Ureter (tissue), 1 donor: ENCODE measurements around the gene OTUD3. TPM values are rescaled to one million over a fixed set of nuclear protein-coding genes. Genes with fewer than 3 reads are reported as not detected.

ENCODE experiments used
- DNase-seq: peaks from one replicate; pipeline ENCODE4 v3.0.0-alpha.2; 2020; ENCODE audit warnings: low spot score
- total RNA-seq: library from RNA; stranded (reverse); gene quantifications from one replicate; pipeline ENCODE4 v1.2.4, GENCODE V29; 2023
- donor health status: DM: yes; HTN: yes; CAD: no.

Gene OTUD3
- total RNA-seq, 1 donor from 2014 or later, result 12.3 TPM

DNA sequence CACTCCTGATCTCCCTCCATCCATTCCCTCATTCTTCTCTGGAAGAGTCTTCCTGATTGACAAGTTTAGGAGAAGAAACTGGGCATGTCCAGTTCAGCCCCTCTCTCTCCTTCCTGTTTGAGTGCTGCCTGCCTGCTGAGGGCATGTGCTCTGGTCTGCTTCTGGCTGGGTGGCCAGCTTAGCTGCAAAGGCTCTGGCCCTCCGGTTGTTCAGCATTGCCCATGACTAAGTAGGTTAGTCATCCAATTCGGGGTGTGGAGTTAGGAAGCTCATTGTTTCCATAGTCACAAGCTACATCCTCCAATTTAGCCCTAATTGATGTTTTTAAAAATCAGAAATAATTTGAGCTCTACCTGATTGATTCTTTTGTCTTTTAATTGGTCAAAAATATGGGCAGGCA, 66.8 kb downstream of the OTUD3 start:
- no peak for DNase-seq

GRCh38 chr1:19954059-19954458, 71.9 kb downstream of the OTUD3 start:
- DNase-seq, result no peak

GRCh38 chr1:19955534-19956170, 73.5 kb downstream of the OTUD3 start:
- no peak for DNase-seq

DNA sequence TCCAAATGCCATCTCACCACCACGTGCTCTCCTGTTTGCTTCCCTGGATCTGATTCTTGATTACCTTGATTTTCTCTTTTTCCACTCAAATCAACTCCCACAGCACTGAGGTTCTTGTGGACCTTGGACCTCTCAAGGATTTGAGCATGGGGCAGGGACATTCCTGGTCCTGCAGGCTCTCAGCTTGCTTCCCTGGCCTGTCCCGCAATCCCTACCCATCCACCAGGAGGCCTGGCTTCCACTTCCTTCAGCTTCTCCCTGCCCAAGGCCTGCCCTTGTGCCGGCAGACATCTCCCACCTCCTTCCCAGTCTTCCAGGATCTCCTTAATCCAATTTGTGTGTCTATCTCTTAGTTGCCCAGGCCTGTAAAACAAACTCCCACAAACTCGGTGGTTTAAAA, 75.6 kb downstream of the OTUD3 start:
- DNase-seq, result no peak

DNA sequence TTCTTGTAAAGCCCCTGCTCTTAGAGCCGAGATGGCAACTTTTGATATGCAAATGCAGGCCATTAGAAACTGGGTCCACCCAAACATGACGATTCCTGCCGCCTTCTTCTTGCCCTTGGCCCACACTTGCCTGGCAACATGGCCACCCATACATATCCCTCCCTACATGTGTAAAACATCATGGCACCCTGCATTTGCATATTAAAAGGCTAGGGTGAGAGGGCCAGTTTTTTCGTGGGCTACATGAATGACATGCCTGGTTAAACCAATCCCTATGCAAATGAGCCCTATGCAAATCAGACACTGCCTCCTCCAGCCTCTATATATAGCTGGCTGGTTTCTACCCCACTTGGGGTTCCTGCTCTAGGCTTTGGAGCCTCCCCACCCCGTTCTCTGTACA, 78.4 kb downstream of the OTUD3 start:
- no peak for DNase-seq

Other genes starting within 250 kb of the OTUD3 start
- gene NBL1, start 238.1 kb upstream of the OTUD3 start, total RNA-seq, result 226 TPM
- gene HTR6, start 217.5 kb upstream of the OTUD3 start, total RNA-seq, result not detected
- gene TMCO4, start 82.5 kb upstream of the OTUD3 start, total RNA-seq, result 60.8 TPM
- not detected for gene RNF186, start 67.1 kb upstream of the OTUD3 start, total RNA-seq
- not detected for gene PLA2G2E, start 41.2 kb downstream of the OTUD3 start, total RNA-seq
- 165 TPM for gene PLA2G2A, start 97.2 kb downstream of the OTUD3 start, total RNA-seq
- gene PLA2G5, start 187.8 kb downstream of the OTUD3 start, total RNA-seq, result 2.4 TPM
- not detected for gene PLA2G2D, start 237.1 kb downstream of the OTUD3 start, total RNA-seq